ENCODE data around the gene PRELP. TPM values are rescaled to one million over a fixed set of nuclear protein-coding genes. Genes with fewer than 3 reads are reported as not detected.

The PRELP gene
- not detected for total RNA-seq

DNA sequence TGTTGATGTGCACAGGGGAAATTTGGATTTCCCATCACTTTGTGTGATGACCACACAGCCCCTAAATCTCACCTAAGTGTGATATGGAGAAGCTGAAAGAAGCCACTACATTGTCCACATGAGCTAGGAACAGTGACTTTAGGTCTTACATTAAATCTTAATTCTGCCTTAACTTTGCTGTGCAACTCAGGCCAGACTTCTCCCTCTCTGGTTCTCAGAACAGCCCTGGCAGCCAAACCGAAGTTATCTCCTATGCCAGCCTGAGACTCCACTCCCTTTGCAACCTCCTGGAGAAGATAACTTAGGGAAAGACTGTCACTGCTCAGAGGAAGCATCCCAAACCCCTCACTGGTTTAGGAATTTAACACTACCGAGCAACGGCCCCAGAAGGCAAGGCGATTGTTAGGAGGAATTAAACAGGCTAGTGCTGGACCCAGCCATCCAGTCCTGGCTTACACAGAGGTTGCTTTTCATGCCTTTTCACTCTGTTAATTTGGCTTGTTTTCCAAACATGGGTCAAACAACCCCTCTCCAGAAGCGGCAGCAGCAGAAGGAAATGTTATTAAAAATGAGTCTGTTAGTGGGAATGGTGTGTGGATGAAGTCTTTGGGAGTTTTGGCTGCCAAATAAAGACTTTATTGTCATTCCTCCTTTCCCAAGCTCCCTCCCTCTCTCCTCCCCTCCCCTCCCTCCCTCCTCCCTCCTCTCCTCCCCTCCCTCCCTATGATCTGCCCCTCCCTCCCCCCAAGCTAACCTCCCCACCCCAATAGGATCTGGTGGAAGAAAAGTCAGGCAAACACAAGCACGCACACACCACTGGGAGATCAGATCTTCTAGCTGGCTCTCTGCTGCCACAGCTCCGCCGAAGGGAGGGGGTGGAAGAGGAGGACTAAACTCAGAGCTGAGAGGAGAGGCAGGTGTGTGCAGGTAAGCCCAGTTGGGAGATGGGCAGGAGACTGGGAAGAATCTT, at the start of gene PRELP:
TSS of gene PRELP (plus strand) at position 795 of the 970 bp plus-strand sequence. CDS start 7,379 bp downstream, outside the sequence.
- ATAC-seq (replicated peaks in 1 of 2) (no peak), DNase-seq (no peak)
- Mint-ChIP-seq H3K27ac (no peak within 1 kb of the TSS), H3K4me1 (ENCODE audit: low read depth) (peaks cover 7% of the 10 kb centered on the region), H3K4me3 (no peak within 1 kb of the TSS), H3K36me3 (ENCODE audit: insufficient read depth in 2 of 2) (no peaks in the 10 kb centered on the region), H3K27me3 (ENCODE audit: low read depth) (peaks cover 11% of the 10 kb centered on the region), H3K9me3 (no peaks in the 10 kb centered on the region)

DNA sequence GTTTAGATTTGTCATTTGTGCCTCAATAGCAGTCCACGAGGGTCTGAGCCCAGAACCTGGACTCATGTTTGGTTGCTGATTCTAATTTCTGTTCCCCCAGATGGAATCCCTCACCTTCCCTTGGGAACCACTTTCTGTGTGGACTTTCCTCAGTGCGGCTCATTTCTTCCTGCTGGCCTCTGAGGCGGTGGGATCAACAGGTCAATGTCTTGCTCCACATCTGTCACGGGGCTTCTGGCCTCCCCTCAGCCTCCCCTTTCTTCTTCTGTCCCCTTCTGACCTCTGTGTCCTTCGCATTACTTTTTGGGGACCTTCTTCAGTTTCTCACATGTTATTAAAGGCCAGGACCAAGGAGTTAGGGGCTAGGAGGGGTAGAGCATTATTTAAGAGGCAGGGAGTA, 49.2 kb upstream of the PRELP start:
- Mint-ChIP-seq H3K4me1 (ENCODE audit: low read depth) (no peaks in the 10 kb centered on the region), H3K36me3 (ENCODE audit: insufficient read depth in 2 of 2) (no peaks in the 10 kb centered on the region), H3K9me3 (no peaks in the 10 kb centered on the region), H3K27ac (no peak overlapping the region), H3K27me3 (ENCODE audit: low read depth) (peaks cover 27% of the 10 kb centered on the region), H3K4me3 (no peak overlapping the region)
- no peak for DNase-seq
- ATAC-seq (replicated peaks in 1 of 2) = no peak

DNA sequence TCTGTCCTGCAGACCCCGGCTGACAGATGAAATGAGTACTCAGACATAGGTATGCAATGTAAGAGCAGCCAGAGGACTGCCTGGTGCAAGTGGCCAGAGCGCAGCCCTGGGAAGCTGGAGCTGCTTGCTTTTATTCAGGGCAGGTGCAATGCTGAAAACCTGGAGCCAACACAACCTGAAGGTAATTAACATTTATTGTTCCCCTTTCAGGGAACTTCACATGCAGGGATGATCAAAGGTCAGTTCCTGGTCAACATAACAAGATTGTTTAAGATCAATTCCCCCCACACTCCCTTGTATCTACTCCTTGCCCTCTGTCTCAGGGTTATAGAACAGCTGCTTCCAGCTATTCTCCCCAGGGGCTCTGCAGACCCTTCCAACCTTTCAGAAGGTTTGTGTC, 48.7 kb upstream of the PRELP start:
- Mint-ChIP-seq H3K4me3 (no peak overlapping the region), H3K36me3 (ENCODE audit: insufficient read depth in 2 of 2) (no peaks in the 10 kb centered on the region), H3K9me3 (no peaks in the 10 kb centered on the region), H3K27ac (no peak overlapping the region), H3K27me3 (ENCODE audit: low read depth) (peaks cover 27% of the 10 kb centered on the region), H3K4me1 (ENCODE audit: low read depth) (no peaks in the 10 kb centered on the region)
- no peak for ATAC-seq (replicated peaks in 1 of 2)
- no peak for DNase-seq

DNA sequence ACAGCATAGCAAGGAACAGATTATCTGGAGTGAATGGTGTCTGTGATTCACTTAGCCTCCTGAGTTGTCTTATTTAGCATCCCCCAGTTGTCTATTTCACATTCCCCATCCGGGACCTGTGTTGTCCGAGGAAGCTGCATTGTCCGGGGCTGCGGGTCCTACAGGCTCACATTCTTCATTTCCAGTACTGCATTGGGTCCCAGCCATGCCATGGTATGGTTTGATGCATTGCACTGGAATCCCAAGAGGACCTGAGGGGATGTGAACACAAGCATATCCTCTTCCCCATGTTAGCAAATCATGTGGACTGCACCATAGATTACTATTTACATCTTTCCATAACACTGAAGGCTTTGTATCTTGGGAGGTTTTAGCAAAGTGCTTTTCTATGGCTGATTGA, 48.2 kb upstream of the PRELP start:
- Mint-ChIP-seq H3K36me3 (ENCODE audit: insufficient read depth in 2 of 2) (no peaks in the 10 kb centered on the region), H3K9me3 (no peaks in the 10 kb centered on the region), H3K27me3 (ENCODE audit: low read depth) (peaks cover 27% of the 10 kb centered on the region), H3K27ac (no peak overlapping the region), H3K4me1 (ENCODE audit: low read depth) (no peaks in the 10 kb centered on the region), H3K4me3 (no peak overlapping the region)
- no peak for DNase-seq
- no peak for ATAC-seq (replicated peaks in 1 of 2)

DNA sequence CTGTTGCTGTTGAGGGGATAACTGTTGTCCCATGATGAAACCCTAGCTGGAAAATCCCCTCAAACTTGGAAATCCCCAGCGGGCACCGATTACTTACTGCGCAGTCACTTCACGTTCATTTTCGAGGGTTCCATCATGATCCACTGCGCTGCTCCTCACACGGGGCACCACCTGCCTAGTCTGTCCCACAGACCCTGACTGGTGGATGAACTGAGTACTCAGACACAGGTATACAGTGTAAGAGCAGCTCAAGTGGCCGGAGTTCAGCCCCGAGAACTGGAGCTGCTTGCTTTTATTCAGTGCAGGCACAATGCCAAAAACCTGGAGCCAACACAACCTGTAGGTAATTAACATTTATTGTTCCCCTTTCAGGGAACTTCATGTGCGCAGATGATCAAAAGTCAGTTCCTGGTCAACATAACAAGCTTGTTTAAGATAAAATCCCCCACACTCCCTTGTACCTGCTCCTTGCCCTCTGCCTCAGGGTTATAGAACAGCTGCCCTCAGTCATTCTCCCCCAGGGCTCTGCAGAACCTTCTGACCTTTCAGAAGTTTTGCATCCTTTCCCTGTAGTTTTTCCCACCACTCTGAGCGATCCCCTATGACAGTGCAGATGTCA, 46.5 kb upstream of the PRELP start:
- Mint-ChIP-seq H3K36me3 (ENCODE audit: insufficient read depth in 2 of 2) (no peaks in the 10 kb centered on the region), H3K4me1 (ENCODE audit: low read depth) (no peaks in the 10 kb centered on the region), H3K27me3 (ENCODE audit: low read depth) (peaks cover 28% of the 10 kb centered on the region), H3K9me3 (no peaks in the 10 kb centered on the region), H3K4me3 (no peak overlapping the region), H3K27ac (no peak overlapping the region)
- DNase-seq (no peak), ATAC-seq (replicated peaks in 1 of 2) (no peak)

DNA sequence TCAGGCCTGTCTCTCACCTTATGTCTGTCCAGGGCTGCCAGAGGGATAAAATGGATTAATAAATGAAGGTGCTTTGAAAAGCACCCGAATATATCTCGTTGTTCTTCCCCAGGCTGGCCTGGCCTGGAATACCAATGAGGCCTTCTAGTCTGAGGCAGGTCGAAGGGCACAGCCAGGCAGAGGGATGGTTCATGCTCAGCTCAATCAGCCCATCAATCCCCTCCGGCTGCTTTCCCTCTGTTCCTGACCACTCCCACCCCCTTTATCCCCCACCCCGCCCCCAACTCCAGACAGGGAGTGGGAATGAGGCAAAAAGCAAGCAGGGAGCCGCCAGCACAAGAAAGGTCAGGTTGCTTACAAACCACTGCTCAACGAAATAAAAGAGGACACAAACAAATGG, 40.0 kb upstream of the PRELP start:
- H3K4me3 Mint-ChIP-seq = no peak overlapping the region
- ATAC-seq (replicated peaks in 1 of 2) (no peak), DNase-seq (no peak)
- H3K36me3 Mint-ChIP-seq (ENCODE audit: insufficient read depth in 2 of 2) = no peaks in the 10 kb centered on the region
- no peaks in the 10 kb centered on the region for H3K9me3 Mint-ChIP-seq
- H3K4me1 Mint-ChIP-seq (ENCODE audit: low read depth) = no peaks in the 10 kb centered on the region
- no peak overlapping the region for H3K27ac Mint-ChIP-seq
- peaks cover 15% of the 10 kb centered on the region for H3K27me3 Mint-ChIP-seq (ENCODE audit: low read depth)

DNA sequence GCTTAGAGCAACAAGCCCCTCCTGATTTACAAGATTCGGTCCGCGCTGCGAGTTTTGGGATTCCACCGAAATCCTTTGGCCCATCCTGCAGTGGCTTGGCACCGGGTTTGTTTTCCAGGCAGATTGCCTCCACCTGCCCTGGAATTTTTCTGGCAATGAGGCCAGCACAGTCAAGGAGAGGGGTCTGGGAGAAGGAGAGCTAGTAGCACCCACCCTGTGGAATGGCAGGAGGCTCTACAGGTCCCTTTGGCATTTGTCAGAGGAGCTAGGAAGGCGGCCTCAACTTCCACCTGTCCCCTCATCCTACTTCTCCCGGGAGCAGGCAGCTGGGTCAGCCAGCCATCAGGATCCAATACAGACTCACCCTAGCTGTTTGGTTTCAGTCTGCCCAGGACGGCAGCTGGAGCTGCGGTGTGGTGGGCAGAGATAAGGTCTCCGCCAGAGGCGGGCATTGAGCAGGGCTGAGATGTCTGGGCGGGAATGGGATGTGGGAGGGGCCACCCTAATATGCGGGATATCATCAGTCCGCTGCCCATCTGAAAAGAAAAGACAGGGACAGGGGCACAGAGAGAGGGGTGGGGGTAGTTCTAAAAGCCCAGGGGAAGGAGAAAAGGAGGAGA, 37.8 kb upstream of the PRELP start:
- peaks cover 15% of the 10 kb centered on the region for H3K27me3 Mint-ChIP-seq (ENCODE audit: low read depth)
- DNase-seq (no peak), ATAC-seq (replicated peaks in 1 of 2) (no peak)
- no peak overlapping the region for H3K4me3 Mint-ChIP-seq
- no peaks in the 10 kb centered on the region for H3K36me3 Mint-ChIP-seq (ENCODE audit: insufficient read depth in 2 of 2)
- no peaks in the 10 kb centered on the region for H3K9me3 Mint-ChIP-seq
- H3K4me1 Mint-ChIP-seq (ENCODE audit: low read depth) = no peaks in the 10 kb centered on the region
- H3K27ac Mint-ChIP-seq = no peak overlapping the region

DNA sequence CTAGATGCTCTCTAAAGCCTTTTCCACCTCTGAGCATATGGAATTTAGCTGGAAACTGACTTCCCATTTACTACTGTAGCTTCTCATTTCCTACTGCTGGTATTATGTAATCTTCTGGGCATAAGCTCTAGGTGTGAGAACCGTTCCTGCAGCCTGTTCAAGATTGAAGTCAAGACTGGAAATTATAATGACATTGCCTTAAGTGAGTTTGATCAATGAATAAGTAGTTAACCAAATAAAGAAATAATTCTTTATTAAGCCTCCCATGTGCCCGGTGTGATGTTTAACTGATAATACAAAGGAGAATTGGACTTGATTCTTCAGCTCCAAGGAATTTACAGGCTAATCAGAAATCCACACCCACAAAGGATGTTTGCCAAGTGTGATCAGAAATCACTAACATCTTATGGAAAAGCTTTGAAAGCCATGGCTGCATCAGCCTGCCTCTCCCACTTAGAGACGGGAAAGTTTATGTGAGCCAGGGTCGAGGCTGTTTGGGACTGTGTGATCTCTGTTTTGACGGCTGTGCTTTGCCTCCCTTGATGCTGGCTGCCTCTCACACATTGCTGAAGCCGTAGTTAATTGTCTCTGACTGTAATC, 36.4 kb upstream of the PRELP start:
- Mint-ChIP-seq H3K9me3 (no peaks in the 10 kb centered on the region), H3K4me1 (ENCODE audit: low read depth) (no peaks in the 10 kb centered on the region), H3K27me3 (ENCODE audit: low read depth) (peaks cover 20% of the 10 kb centered on the region), H3K36me3 (ENCODE audit: insufficient read depth in 2 of 2) (no peaks in the 10 kb centered on the region), H3K4me3 (no peak overlapping the region), H3K27ac (no peak overlapping the region)
- ATAC-seq (replicated peaks in 1 of 2) (no peak), DNase-seq (no peak)

DNA sequence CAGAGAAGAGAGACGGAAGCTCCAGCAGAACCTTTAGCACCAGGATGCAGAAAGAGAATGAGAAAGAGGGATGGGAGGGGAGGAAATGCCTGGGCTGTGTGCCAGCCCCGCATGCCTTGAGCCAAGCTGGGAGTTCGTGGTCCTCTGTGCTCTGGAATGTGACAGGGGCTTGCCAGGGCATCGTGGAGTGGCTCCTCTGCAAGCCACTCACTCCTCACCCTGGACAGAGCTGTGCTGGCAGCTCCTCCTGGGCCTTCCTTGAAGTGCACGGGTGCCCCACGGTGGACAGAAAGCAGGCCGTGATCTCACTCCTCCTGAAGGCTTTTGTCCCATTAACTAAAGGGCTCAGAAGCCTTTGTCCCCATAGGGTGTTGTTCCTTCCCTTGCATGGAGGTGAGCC, 34.8 kb upstream of the PRELP start:
- Mint-ChIP-seq H3K4me3 (no peak overlapping the region), H3K36me3 (ENCODE audit: insufficient read depth in 2 of 2) (peaks cover 0 to 1% of the 10 kb centered on the region in 2 donors), H3K4me1 (ENCODE audit: low read depth) (no peaks in the 10 kb centered on the region), H3K27ac (no peak overlapping the region), H3K27me3 (ENCODE audit: low read depth) (peaks cover 15% of the 10 kb centered on the region), H3K9me3 (peaks cover 2% of the 10 kb centered on the region in 2 donors)
- ATAC-seq (replicated peaks in 1 of 2) (no peak), DNase-seq (peak in 1 of 2 donors; percentile 5)

DNA sequence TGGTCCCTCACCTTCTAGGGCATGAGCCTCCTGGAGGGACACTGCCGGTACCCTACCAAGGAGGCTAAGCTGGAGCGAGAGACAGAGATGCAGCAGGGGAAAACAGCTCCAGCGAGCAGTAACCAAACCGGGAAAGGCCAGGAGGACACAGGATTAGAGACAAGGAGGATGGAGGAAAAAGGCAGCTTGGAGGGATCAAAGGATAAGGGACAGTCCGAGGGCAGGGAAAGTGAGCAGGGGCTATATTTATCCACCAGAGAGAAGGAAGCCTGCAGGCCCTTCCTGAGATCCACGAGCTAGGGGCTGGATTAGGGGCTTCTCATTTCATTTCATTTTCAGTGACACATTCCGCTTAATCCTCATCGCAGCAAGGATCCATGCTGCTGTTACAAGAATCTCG, 33.8 kb upstream of the PRELP start:
- DNase-seq (no peak), ATAC-seq (replicated peaks in 1 of 2) (no peak)
- H3K27ac Mint-ChIP-seq = no peak overlapping the region
- H3K36me3 Mint-ChIP-seq (ENCODE audit: insufficient read depth in 2 of 2) = peaks cover 0 to 1% of the 10 kb centered on the region in 2 donors
- no peak overlapping the region for H3K4me3 Mint-ChIP-seq
- no peaks in the 10 kb centered on the region for H3K4me1 Mint-ChIP-seq (ENCODE audit: low read depth)
- H3K9me3 Mint-ChIP-seq = peaks cover 2% of the 10 kb centered on the region in 2 donors
- peaks cover 15% of the 10 kb centered on the region for H3K27me3 Mint-ChIP-seq (ENCODE audit: low read depth)

DNA sequence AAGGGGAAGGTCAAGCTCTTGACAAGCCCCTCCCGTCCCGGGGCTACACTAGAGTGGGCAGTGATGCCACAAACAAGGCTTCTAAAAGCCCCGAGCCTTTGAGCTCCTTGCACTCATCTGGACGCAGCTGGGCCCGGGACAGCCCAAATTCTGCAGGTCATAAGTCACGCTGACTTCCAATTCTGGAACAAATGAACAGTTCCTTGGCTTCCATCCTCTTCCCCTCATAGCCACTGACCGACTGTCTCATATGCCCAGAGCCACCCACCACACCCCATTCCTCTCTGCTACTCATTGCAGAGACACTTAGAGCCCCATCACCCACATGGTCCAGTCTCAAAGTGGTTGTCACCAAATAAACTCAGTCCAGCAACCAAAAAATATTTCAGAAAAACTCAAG, 32.8 kb upstream of the PRELP start:
- Mint-ChIP-seq H3K27ac (no peak overlapping the region), H3K9me3 (peaks cover 2% of the 10 kb centered on the region in 2 donors), H3K4me3 (no peak overlapping the region), H3K4me1 (ENCODE audit: low read depth) (no peaks in the 10 kb centered on the region), H3K27me3 (ENCODE audit: low read depth) (peaks cover 20% of the 10 kb centered on the region), H3K36me3 (ENCODE audit: insufficient read depth in 2 of 2) (peaks cover 0 to 1% of the 10 kb centered on the region in 2 donors)
- no peak for DNase-seq
- ATAC-seq (replicated peaks in 1 of 2) = no peak

DNA sequence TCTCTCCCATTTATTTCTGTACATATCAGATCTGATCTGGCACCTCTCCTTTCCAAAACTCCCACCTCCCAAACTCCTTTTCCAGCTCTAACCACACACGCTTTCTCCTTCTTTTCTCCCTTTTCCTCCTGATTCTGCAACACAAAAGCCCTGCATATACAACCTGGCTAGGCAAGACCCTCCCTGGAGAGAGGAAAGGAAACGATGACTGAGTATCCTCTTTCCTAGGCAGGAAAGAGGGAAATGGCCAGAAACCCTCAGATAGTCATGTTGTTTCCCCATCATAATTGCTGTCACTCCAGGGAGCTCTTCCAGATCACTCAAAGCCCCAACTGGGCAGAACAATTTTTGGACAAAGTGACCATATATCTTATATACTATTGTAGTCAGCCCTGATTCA, 32.3 kb upstream of the PRELP start:
- no peak for ATAC-seq (replicated peaks in 1 of 2)
- H3K9me3 Mint-ChIP-seq = peaks cover 2% of the 10 kb centered on the region in 2 donors
- no peak overlapping the region for H3K27ac Mint-ChIP-seq
- peaks cover 20% of the 10 kb centered on the region for H3K27me3 Mint-ChIP-seq (ENCODE audit: low read depth)
- DNase-seq = no peak
- peaks cover 0 to 1% of the 10 kb centered on the region in 2 donors for H3K36me3 Mint-ChIP-seq (ENCODE audit: insufficient read depth in 2 of 2)
- H3K4me1 Mint-ChIP-seq (ENCODE audit: low read depth) = no peaks in the 10 kb centered on the region
- no peak overlapping the region for H3K4me3 Mint-ChIP-seq

DNA sequence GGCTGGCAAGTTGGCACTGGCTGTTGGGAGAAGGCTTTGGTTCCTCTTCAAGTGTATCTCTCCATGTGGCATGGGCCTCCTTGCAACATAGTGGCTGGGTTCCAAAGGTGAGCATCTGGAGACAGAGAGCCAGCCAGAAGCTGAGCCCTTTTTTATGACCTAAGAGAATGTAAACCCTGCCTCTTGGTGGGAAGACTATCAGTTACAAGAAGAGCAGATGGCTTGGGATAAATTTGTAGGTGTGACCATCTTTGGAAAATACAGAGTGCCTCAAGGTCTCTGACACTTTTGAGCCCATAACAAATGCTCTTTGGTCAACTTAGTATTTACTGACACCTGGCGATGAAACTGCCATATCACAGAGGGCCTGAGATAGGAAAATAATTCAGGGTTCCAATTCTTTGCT, 31.4 kb upstream of the PRELP start:
- H3K36me3 Mint-ChIP-seq (ENCODE audit: insufficient read depth in 2 of 2) = peaks cover 0 to 1% of the 10 kb centered on the region in 2 donors
- ATAC-seq (replicated peaks in 1 of 2) (no peak), DNase-seq (no peak)
- H3K4me3 Mint-ChIP-seq = no peak overlapping the region
- peaks cover 2% of the 10 kb centered on the region in 2 donors for H3K9me3 Mint-ChIP-seq
- H3K4me1 Mint-ChIP-seq (ENCODE audit: low read depth) = no peaks in the 10 kb centered on the region
- H3K27ac Mint-ChIP-seq = no peak overlapping the region
- peaks cover 25% of the 10 kb centered on the region for H3K27me3 Mint-ChIP-seq (ENCODE audit: low read depth)

Measured in activated T-cell treated with anti-CD3 and anti-CD28 coated beads, Interleukin-2, amount 50 U/mL, for 72 hours (primary cell).